GM10266 (cell line): ENCODE results near the gene DTNBP1.
A peak's percentile ranks its signal among the peaks of the same experiment; 100 is the strongest.

Experiments
- DNase-seq: peaks from one replicate; pipeline ENCODE4 v3.0.0; 2012; ENCODE audit errors: extremely low spot score
- CTCF ChIP-seq: IDR thresholded peaks from 2 replicates; pipeline ENCODE4 v1.5.1; 2012; ENCODE audit warnings: mild to moderate bottlenecking, low read depth; ENCODE audit not compliant: control insufficient read depth, insufficient read depth; ENCODE audit errors: missing control alignments

DTNBP1 gene

GRCh38 chr6:15691250-15691869 lies 28.5 kb upstream of the DTNBP1 start:
- peak; percentile 100 for TF ChIP-seq CTCF
- peak; percentile 83 for DNase-seq

DNA sequence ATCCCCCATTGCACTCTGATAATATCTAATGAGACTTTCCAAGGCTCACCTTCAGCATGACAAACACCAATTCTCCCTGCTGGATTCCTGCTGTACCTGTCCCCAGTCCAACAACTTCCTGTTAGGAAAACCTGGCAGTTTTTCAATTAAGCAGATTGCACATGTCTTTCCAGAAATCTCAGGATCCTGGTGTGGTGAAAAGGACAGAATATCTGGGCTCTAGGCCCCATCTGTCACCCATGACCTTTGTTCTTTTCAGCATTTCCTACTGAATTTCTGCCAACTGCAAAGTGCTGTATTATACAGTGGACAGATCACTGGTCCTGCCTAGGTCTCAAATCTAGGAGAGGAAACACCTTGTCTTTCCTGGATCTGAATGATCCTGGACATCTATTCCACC lies 27.7 kb upstream of the DTNBP1 start:
- DNase-seq: no peak
- TF ChIP-seq CTCF: no peak

DNA sequence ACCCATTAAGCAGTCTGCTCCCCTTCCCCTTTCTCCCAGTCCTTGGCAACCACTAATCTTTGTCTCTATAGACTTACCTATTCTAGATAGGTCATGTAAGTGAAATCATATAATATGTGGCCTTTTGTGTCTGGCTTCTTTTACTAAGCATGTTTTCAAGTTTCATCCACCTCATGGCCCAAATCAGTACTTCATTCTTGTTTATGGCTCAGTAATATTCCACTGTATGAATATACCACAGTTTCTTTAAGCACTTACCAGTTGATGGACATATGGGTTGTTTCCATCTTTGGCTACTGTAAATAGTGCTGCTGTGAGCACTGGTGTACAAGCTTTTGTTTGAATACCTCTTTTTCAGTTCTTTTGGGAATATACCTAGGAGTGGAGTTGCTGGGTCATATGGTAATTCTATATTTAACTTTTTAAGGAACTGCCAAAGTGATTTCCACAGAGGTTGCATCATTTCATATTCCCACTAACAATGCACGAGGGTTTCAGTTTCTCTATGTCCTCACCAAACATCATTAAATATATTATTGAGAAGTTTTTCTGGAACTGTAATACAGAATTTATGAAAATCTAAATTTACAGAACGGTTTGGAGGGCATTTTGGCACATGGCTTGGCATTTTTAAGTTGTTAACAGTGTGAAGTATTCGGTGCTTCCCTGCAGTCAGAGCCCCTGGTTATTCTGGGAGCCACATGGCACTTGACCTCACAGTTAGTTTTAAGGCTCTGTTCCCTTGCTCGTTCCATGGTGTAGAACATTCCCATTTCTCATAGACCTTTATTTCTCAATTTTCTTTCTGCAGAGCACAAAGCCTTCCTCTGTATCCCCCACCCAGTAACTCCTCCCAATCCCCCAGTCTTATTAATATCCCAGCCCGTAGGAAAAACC lies 27.0 kb upstream of the DTNBP1 start:
- no peak for TF ChIP-seq CTCF
- no peak for DNase-seq

GRCh38 chr6:15685619-15686018 lies 22.8 kb upstream of the DTNBP1 start:
- TF ChIP-seq CTCF: no peak
- no peak for DNase-seq

GRCh38 chr6:15682965-15683822 lies 20.4 kb upstream of the DTNBP1 start:
- DNase-seq: no peak
- no peak for TF ChIP-seq CTCF

- DNase-seq: no peak
Observed at GRCh38 chr6:15681946-15682345, 19.1 kb upstream of the DTNBP1 start.

More at GRCh38 chr6:15681946-15682345, 19.1 kb upstream of the DTNBP1 start:
- TF ChIP-seq CTCF: no peak
